SK-N-SH (cell line): ENCODE measurements around the gene POLR3GL. TPM values are rescaled to one million over a fixed set of nuclear protein-coding genes. Genes with fewer than 3 reads are reported as not detected.

Experiments
- CTCF ChIA-PET: fragments of 300-600, 350-600 bp; formaldehyde crosslinking; extraction: SDS; loops from one replicate; lab custom pipeline; 2021; lab: Yijun Ruan, JAX
- POLR2A ChIA-PET: fragments of 350-600 bp; sonication (Branson Sonifier 250); formaldehyde crosslinking; extraction: SDS; loops from one replicate; lab custom pipeline; 2020; ENCODE audit warnings: antibody characterized with exemption, inconsistent platforms; lab: Yijun Ruan, JAX
- DNase-seq: peaks from one replicate; pipeline ENCODE4 v3.0.0; 2012
- H2AFZ ChIP-seq: fragments of 200-600 bp; sonication (generic); 2 replicates; pipeline ENCODE4 v1.8.1; 2016; ENCODE audit warnings: antibody characterized with exemption, mild to moderate bottlenecking, low read depth
- H3F3A ChIP-seq: fragments of 200-600 bp; sonication (generic); replicated peaks from 2 replicates; pipeline ENCODE3; 2016; ENCODE audit warnings: antibody characterized with exemption, mild to moderate bottlenecking; ENCODE audit not compliant: insufficient read depth
- H3K27ac ChIP-seq, 2 experiments: fragments of 200-500 bp in 1 of 2; fragments of 200-600 bp in 1 of 2; sonication (Bioruptor generic) in 1 of 2; sonication (generic), shearing (Covaris generic) in 1 of 2; 2 replicates each; pipeline versions ENCODE4 v1.5.1 to v1.6.1; 2014 to 2016; ENCODE audit warnings: low read depth in 2 of 2, inconsistent platforms in 1 of 2, low read length in 1 of 2, mild to moderate bottlenecking in 1 of 2, mixed read lengths in 1 of 2
- H3K27me3 ChIP-seq: fragments of 200-600 bp; sonication (generic), shearing (Covaris generic); 2 replicates; pipeline ENCODE4 v1.6.1; 2016; ENCODE audit warnings: mixed run types; ENCODE audit not compliant: insufficient read depth
- H3K36me3 ChIP-seq, 2 experiments: fragments of 200-500 bp in 1 of 2; fragments of 200-600 bp in 1 of 2; sonication (Bioruptor generic) in 1 of 2; sonication (generic) in 1 of 2; replicated peaks in 1 of 2; 2 replicates each; pipeline versions ENCODE3 to v1.5.1; 2014 to 2016; ENCODE audit warnings: low read length in 1 of 2, mild to moderate bottlenecking in 1 of 2; ENCODE audit not compliant: insufficient read depth in 2 of 2, control insufficient read depth in 1 of 2
- H3K4me1 ChIP-seq, 2 experiments: fragments of 200-500 bp in 1 of 2; fragments of 200-600 bp in 1 of 2; sonication (Bioruptor generic) in 1 of 2; sonication (generic), shearing (Covaris generic) in 1 of 2; 2 replicates each; pipeline versions ENCODE4 v1.5.1 to v1.6.1; 2014 to 2016; ENCODE audit warnings: low read depth in 1 of 2, low read length in 1 of 2, mixed run types in 1 of 2; ENCODE audit not compliant: insufficient read depth in 2 of 2, control insufficient read depth in 1 of 2
- H3K4me2 ChIP-seq: fragments of 200-600 bp; sonication (generic), shearing (Covaris generic); 2 replicates; pipeline ENCODE4 v1.6.1; 2017; ENCODE audit warnings: mixed run types
- H3K4me3 ChIP-seq, 2 experiments: fragments of 200-500 bp in 1 of 2; fragments of 200-600 bp in 1 of 2; sonication (Bioruptor generic) in 1 of 2; sonication (generic), shearing (Covaris generic) in 1 of 2; 2 replicates each; pipeline versions ENCODE4 v1.5.1 to v1.8.1; 2014 to 2016; ENCODE audit warnings: low read depth in 2 of 2, inconsistent platforms in 1 of 2, low read length in 1 of 2, mild to moderate bottlenecking in 1 of 2, mixed read lengths in 1 of 2, moderate library complexity in 1 of 2
- H3K79me2 ChIP-seq: fragments of 200-600 bp; sonication (generic); 2 replicates; pipeline ENCODE4 v1.8.1; 2017; ENCODE audit warnings: mild to moderate bottlenecking; ENCODE audit not compliant: insufficient read depth
- H3K9ac ChIP-seq: fragments of 200-600 bp; sonication (generic); 2 replicates; pipeline ENCODE4 v1.6.1; 2017; ENCODE audit warnings: mixed run types
- H3K9me2 ChIP-seq: fragments of 200-600 bp; sonication (generic); 2 replicates; pipeline ENCODE4 v1.6.1; 2017; ENCODE audit warnings: mixed run types
- H3K9me3 ChIP-seq: fragments of 200-600 bp; sonication (generic); 2 replicates; pipeline ENCODE4 v1.6.1; 2017; ENCODE audit warnings: mixed run types, mild to moderate bottlenecking, moderate library complexity
- H4K20me1 ChIP-seq: fragments of 200-600 bp; sonication (generic); 2 replicates; pipeline ENCODE4 v1.6.1; 2017; ENCODE audit warnings: mild to moderate bottlenecking, mixed run types; ENCODE audit not compliant: insufficient read depth
- CHD2 ChIP-seq: fragments of 150-350 bp; IDR thresholded peaks from 2 replicates; pipeline ENCODE4 v1.6.1; 2018; ENCODE audit warnings: low read length; ENCODE audit not compliant: partially characterized antibody
- FOSL2 ChIP-seq: IDR thresholded peaks from 2 replicates; pipeline ENCODE4 v1.4.0; 2012; ENCODE audit warnings: low read depth, mild to moderate bottlenecking, moderate library complexity, borderline replicate concordance
- GABPA ChIP-seq: IDR thresholded peaks from 2 replicates; pipeline ENCODE4 v1.4.0; 2012; ENCODE audit warnings: low read depth, mild to moderate bottlenecking
- JUND ChIP-seq: IDR thresholded peaks from 2 replicates; pipeline ENCODE4 v1.4.0; 2012
- MEF2A ChIP-seq: IDR thresholded peaks from 2 replicates; pipeline ENCODE4 v1.4.0; 2012; ENCODE audit warnings: low read depth, borderline replicate concordance
- MXI1 ChIP-seq: IDR thresholded peaks from 2 replicates; pipeline ENCODE4 v1.6.1; 2012; ENCODE audit warnings: mild to moderate bottlenecking, low read depth, low read length, improper control_type of control experiment
- NRF1 ChIP-seq: IDR thresholded peaks from 2 replicates; pipeline ENCODE4 v1.6.1; 2012; ENCODE audit warnings: low read depth, mild to moderate bottlenecking, low read length
- RAD21 ChIP-seq: IDR thresholded peaks from 2 replicates; pipeline ENCODE4 v1.6.1; 2012; ENCODE audit warnings: mild to moderate bottlenecking, low read length
- RCOR1 ChIP-seq: fragments of 150-350 bp; IDR thresholded peaks from 2 replicates; pipeline ENCODE4 v1.6.1; 2017; ENCODE audit warnings: antibody characterized with exemption, low read length
- REST ChIP-seq: IDR thresholded peaks from 2 replicates; pipeline ENCODE4 v1.6.1; 2012; ENCODE audit warnings: mild to moderate bottlenecking, low read depth, low read length, moderate library complexity
- RXRA ChIP-seq: IDR thresholded peaks from 2 replicates; pipeline ENCODE4 v1.4.0; 2012; ENCODE audit warnings: low read depth, mild to moderate bottlenecking, borderline replicate concordance
- SIN3A ChIP-seq: IDR thresholded peaks from 2 replicates; pipeline ENCODE4 v1.6.1; 2012; ENCODE audit warnings: low read depth, mild to moderate bottlenecking, low read length, moderate library complexity, borderline replicate concordance
- SMC3 ChIP-seq: IDR thresholded peaks from 2 replicates; pipeline ENCODE4 v1.6.1; 2012; ENCODE audit warnings: low read depth, low read length, improper control_type of control experiment
- TAF1 ChIP-seq: IDR thresholded peaks from 2 replicates; pipeline ENCODE4 v1.6.1; 2012; ENCODE audit warnings: low read depth, mild to moderate bottlenecking, low read length, moderate library complexity, borderline replicate concordance
- YY1 ChIP-seq: IDR thresholded peaks from 2 replicates; pipeline ENCODE4 v1.4.0; 2012; ENCODE audit warnings: low read depth, mild to moderate bottlenecking
- WGBS: methylation state at CpG from one replicate; pipeline ENCODE4 v1.1.6; 2017; ENCODE audit warnings: low lambda C conversion rate; 5-methylcytosine and 5-hydroxymethylcytosine counted together
- polyA plus RNA-seq, 3 experiments: library from polyadenylated mRNA; depleted of rRNA; stranded (reverse); fragments of >200 nt; gene quantifications; 2 replicates each; pipeline ENCODE4 v1.2.3, GENCODE V29; 2012
- TF ChIP-seq, protein P1 (sequence below): fragments of 200-600 bp; sonication (generic); IDR thresholded peaks from 2 replicates; pipeline ENCODE4 v1.6.1; 2017; ENCODE audit warnings: antibody characterized with exemption, mild to moderate bottlenecking, moderate library complexity
- TF ChIP-seq, protein P2 (sequence below): IDR thresholded peaks from 2 replicates; pipeline ENCODE4 v1.4.0; 2012; ENCODE audit warnings: low read depth, borderline replicate concordance

Gene POLR3GL
- polyA plus RNA-seq, 1 of the 3 experiments (the other 2 are of a cell fraction): 15.8 TPM

- TF ChIP-seq YY1: peak; percentile 79
- no peak; the same call in 1 of the 2 replicates for TF ChIP-seq REST
- no peak for TF ChIP-seq RCOR1
- peak; percentile 84 for TF ChIP-seq CHD2
- no peak for TF ChIP-seq SMC3
- no peak for TF ChIP-seq GABPA
- peak; percentile 89 for TF ChIP-seq SIN3A
Measured at GRCh38 chr1:145996433-145997015, 32.0 kb downstream of the POLR3GL start, which contains the start of gene TXNIP (continued).

- H3K4me3 ChIP-seq: peak overlapping the region; percentile 64 to 90
- no peaks in the 10 kb centered on the region for H3K9me3 ChIP-seq
- peaks cover 36% of the 10 kb centered on the region for H3K79me2 ChIP-seq
- peak overlapping the region; percentile 68 for H3K4me2 ChIP-seq
- peak overlapping the region; percentile 90 for H3K9ac ChIP-seq
- H3K36me3 ChIP-seq: peaks cover 26 to 32% of the 10 kb centered on the region in 2 experiments
- H4K20me1 ChIP-seq: peaks cover 38% of the 10 kb centered on the region
- peak; percentile 42 for DNase-seq
- H3K27me3 ChIP-seq: no peaks in the 10 kb centered on the region
- peak overlapping the region; percentile 83 for H2AFZ ChIP-seq
- WGBS: 45% methylated on average over 12 of the region's 12 CpGs
- H3K4me1 ChIP-seq: peaks cover 14 to 43% of the 10 kb centered on the region in 2 experiments; a peak in 3 of 4 replicates
- peak overlapping the region; percentile 44 to 98; a peak in 3 of 4 replicates for H3K27ac ChIP-seq
- TF ChIP-seq NRF1 (no peak), TAF1 (no peak), FOSL2 (no peak), RXRA (no peak), REST (no peak), JUND (no peak), MEF2A (no peak), RAD21 (no peak), MXI1 (no peak)
- TF ChIP-seq, protein P1, sequence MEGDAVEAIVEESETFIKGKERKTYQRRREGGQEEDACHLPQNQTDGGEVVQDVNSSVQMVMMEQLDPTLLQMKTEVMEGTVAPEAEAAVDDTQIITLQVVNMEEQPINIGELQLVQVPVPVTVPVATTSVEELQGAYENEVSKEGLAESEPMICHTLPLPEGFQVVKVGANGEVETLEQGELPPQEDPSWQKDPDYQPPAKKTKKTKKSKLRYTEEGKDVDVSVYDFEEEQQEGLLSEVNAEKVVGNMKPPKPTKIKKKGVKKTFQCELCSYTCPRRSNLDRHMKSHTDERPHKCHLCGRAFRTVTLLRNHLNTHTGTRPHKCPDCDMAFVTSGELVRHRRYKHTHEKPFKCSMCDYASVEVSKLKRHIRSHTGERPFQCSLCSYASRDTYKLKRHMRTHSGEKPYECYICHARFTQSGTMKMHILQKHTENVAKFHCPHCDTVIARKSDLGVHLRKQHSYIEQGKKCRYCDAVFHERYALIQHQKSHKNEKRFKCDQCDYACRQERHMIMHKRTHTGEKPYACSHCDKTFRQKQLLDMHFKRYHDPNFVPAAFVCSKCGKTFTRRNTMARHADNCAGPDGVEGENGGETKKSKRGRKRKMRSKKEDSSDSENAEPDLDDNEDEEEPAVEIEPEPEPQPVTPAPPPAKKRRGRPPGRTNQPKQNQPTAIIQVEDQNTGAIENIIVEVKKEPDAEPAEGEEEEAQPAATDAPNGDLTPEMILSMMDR: no peak
- TF ChIP-seq, protein P2, sequence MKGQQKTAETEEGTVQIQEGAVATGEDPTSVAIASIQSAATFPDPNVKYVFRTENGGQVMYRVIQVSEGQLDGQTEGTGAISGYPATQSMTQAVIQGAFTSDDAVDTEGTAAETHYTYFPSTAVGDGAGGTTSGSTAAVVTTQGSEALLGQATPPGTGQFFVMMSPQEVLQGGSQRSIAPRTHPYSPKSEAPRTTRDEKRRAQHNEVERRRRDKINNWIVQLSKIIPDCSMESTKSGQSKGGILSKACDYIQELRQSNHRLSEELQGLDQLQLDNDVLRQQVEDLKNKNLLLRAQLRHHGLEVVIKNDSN: no peak
- TF ChIP-seq, all 33 proteins: peak for 0
- peaks cover 14% of the 10 kb centered on the region for H3F3A ChIP-seq
- CTCF ChIA-PET: interaction anchor here (1.6 to 4.2 kb wide), 4 partner anchors 9 to 105 kb away, joined by 5 to 40 read pairs (median 22); no protein-coding TSS in a partner anchor
- POLR2A ChIA-PET: interaction anchor here (1.9 kb wide), 1 partner anchor 18 kb away, joined by 7 read pairs; no protein-coding TSS in a partner anchor
- no peaks in the 10 kb centered on the region for H3K9me2 ChIP-seq
Measured at GRCh38 chr1:145997016-145997717, 32.7 kb downstream of the POLR3GL start.
